Tibial nerve (tissue), 4 donors: Measurements from ENCODE around the gene RGL3. TPM values are rescaled to one million over a fixed set of nuclear protein-coding genes. Genes with fewer than 3 reads are reported as not detected.
A peak's percentile ranks its signal among the peaks of the same experiment; 100 is the strongest.

ENCODE experiments used
- DNase-seq, 2 donors: peaks; one replicate each; pipeline ENCODE4 v3.0.0-alpha.2; 2019; ENCODE audit warnings: low spot score in 2 of 2
- H3K27ac ChIP-seq, 4 donors: fragments of 200-600 bp; sonication (generic) in 3 of 4; one replicate each; pipeline ENCODE4 v1.5.1; 2017 to 2019; ENCODE audit warnings: mild to moderate bottlenecking in 1 of 4
- H3K27me3 ChIP-seq, 2 donors: fragments of 200-600 bp; sonication (generic) in 1 of 2; one replicate each; pipeline versions ENCODE4 v1.5.1 to v1.6.0; 2017 to 2019
- H3K36me3 ChIP-seq, 3 donors: fragments of 200-600 bp; sonication (generic); one replicate each; pipeline ENCODE4 v1.5.1; 2018 to 2019
- H3K4me1 ChIP-seq, 4 donors: fragments of 200-600 bp; sonication (generic) in 3 of 4; one replicate each; pipeline ENCODE4 v1.5.1; 2017 to 2019
- H3K4me3 ChIP-seq, 4 donors: fragments of 200-600 bp; sonication (generic) in 3 of 4; one replicate each; pipeline ENCODE4 v1.5.1; 2017 to 2019; ENCODE audit warnings: mild to moderate bottlenecking in 1 of 4, moderate library complexity in 1 of 4
- H3K9me3 ChIP-seq, 4 donors: fragments of 200-600 bp; sonication (generic) in 3 of 4; one replicate each; pipeline ENCODE4 v1.5.1; 2017 to 2019
- EP300 ChIP-seq, 2 donors: sonication (generic); formaldehyde crosslinking; IDR thresholded peaks; one replicate each; pipeline ENCODE4 v1.6.1; 2017; ENCODE audit warnings: antibody characterized with exemption in 2 of 2, mild to moderate bottlenecking in 1 of 2
- POLR2A ChIP-seq, 2 donors: fragments of 450-650 bp; IDR thresholded peaks; one replicate each; pipeline ENCODE4 v1.6.1; 2017; ENCODE audit warnings: antibody characterized with exemption in 2 of 2, mild to moderate bottlenecking in 2 of 2, moderate library complexity in 2 of 2
- WGBS, 2 donors: methylation state at CpG; one replicate each; pipeline ENCODE4 v1.1.5; 2018; 5-methylcytosine and 5-hydroxymethylcytosine counted together
- total RNA-seq, 4 donors: library from RNA; depleted of rRNA; stranded (reverse); fragments of >200 nt; gene quantifications; one replicate each; pipeline ENCODE4 v1.1.0, GENCODE V29; 2016
- TF ChIP-seq, protein P1 (sequence below), 5 experiments: fragments of 200-600 bp in 3 of 5; fragments of 450-650 bp in 2 of 5; sonication (generic) in 3 of 5; IDR thresholded peaks; one replicate each; pipeline ENCODE4 v1.5.1; 2016 to 2019; ENCODE audit warnings: antibody characterized with exemption in 5 of 5, mild to moderate bottlenecking in 3 of 5, moderate library complexity in 2 of 5

The RGL3 gene
- total RNA-seq, 4 donors from 2014 or later, result 5.7 to 17.9 (median 11.0) TPM

DNA sequence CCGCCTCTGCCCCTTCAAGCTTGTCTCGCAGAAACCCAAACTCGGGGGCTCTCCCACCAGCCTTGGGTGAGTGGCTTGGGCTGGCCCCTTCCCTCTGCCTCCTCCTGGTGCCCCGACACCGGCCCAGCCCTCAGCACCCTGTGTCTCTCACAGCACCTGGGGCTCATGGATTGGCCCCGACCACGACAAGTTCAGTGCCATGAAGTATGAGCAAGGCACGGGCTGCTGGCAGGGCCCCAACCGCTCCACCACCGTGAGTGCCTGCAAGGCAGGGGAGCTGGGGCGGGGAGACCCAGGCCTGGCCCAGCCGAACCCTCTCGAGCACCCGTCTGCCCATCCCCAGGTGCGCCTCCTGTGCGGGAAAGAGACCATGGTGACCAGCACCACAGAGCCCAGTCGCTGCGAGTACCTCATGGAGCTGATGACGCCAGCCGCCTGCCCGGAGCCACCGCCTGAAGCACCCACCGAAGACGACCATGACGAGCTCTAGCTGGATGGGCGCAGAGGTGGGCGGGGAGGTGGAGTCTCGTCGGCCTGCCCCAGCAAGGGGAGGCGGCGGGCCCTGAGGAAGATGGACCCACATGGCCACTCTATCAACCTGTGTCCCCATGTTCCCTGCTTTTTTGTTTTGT is 29.9 kb upstream of the RGL3 start:
- H3K27me3 ChIP-seq, result peaks cover 0 to 17% of the 10 kb centered on the region in 2 donors
- TF ChIP-seq, protein P1, sequence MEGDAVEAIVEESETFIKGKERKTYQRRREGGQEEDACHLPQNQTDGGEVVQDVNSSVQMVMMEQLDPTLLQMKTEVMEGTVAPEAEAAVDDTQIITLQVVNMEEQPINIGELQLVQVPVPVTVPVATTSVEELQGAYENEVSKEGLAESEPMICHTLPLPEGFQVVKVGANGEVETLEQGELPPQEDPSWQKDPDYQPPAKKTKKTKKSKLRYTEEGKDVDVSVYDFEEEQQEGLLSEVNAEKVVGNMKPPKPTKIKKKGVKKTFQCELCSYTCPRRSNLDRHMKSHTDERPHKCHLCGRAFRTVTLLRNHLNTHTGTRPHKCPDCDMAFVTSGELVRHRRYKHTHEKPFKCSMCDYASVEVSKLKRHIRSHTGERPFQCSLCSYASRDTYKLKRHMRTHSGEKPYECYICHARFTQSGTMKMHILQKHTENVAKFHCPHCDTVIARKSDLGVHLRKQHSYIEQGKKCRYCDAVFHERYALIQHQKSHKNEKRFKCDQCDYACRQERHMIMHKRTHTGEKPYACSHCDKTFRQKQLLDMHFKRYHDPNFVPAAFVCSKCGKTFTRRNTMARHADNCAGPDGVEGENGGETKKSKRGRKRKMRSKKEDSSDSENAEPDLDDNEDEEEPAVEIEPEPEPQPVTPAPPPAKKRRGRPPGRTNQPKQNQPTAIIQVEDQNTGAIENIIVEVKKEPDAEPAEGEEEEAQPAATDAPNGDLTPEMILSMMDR (IDR thresholded peaks at IDR 0.05), result no peak
- TF ChIP-seq EP300 (IDR thresholded peaks at IDR 0.05), result no peak
- no peak for TF ChIP-seq POLR2A (IDR thresholded peaks at IDR 0.05)
- H3K4me1 ChIP-seq, result peaks cover 0 to 16% (median 2%) of the 10 kb centered on the region in 4 donors
- DNase-seq, result no peak
- WGBS, 2 donors, result 93% methylated on average over 27 of the region's 31 CpGs
- no peak overlapping the region for H3K4me3 ChIP-seq
- H3K36me3 ChIP-seq, result peaks cover 0 to 71% (median 13%) of the 10 kb centered on the region in 3 donors
- no peaks in the 10 kb centered on the region for H3K9me3 ChIP-seq
- no peak overlapping the region for H3K27ac ChIP-seq

GRCh38 chr19:11448410-11448809 is 29.3 kb upstream of the RGL3 start:
- WGBS, 2 donors, result 86 to 94% methylated on average over 5 to 9 of the region's 13 CpGs
- Histone ChIP-seq H3K27me3 (peaks cover 0 to 14% of the 10 kb centered on the region in 2 donors), H3K36me3 (peaks cover 0 to 77% (median 13%) of the 10 kb centered on the region in 3 donors), H3K27ac (no peak overlapping the region), H3K9me3 (no peaks in the 10 kb centered on the region), H3K4me3 (no peak overlapping the region), H3K4me1 (peaks cover 0 to 16% (median 2%) of the 10 kb centered on the region in 4 donors)
- DNase-seq, result no peak
- TF ChIP-seq, protein P1 (IDR thresholded peaks at IDR 0.05), result no peak
- TF ChIP-seq EP300 (IDR thresholded peaks at IDR 0.05) (no peak), POLR2A (IDR thresholded peaks at IDR 0.05) (no peak)

- 78 to 81% methylated on average over 29 to 33 of the region's 35 CpGs for WGBS, 2 donors
- Histone ChIP-seq H3K36me3 (peaks cover 0 to 85% (median 13%) of the 10 kb centered on the region in 3 donors), H3K4me3 (no peak overlapping the region), H3K27me3 (peaks cover 0 to 7% of the 10 kb centered on the region in 2 donors), H3K27ac (no peak overlapping the region), H3K9me3 (no peaks in the 10 kb centered on the region), H3K4me1 (peaks cover 0 to 12% (median 2%) of the 10 kb centered on the region in 4 donors)
- no peak for DNase-seq
- no peak for TF ChIP-seq POLR2A (IDR thresholded peaks at IDR 0.05)
- TF ChIP-seq EP300 (IDR thresholded peaks at IDR 0.05), result no peak
- TF ChIP-seq, protein P1 (IDR thresholded peaks at IDR 0.05), result no peak
These were observed 28.5 kb upstream of the RGL3 start for GRCh38 chr19:11447347-11448262.

GRCh38 chr19:11446652-11447301 is 27.7 kb upstream of the RGL3 start:
- WGBS, 2 donors, result 54 to 57% methylated on average over 17 to 21 of the region's 23 CpGs
- peak in 1 of 2 donors; percentile 49 for DNase-seq
- H3K27ac ChIP-seq, result no peak overlapping the region
- peaks cover 0 to 4% (median 2%) of the 10 kb centered on the region in 4 donors for H3K4me1 ChIP-seq
- no peak overlapping the region for H3K4me3 ChIP-seq
- peaks cover 0 to 4% of the 10 kb centered on the region in 2 donors for H3K27me3 ChIP-seq
- H3K9me3 ChIP-seq, result no peaks in the 10 kb centered on the region
- TF ChIP-seq, protein P1 (IDR thresholded peaks at IDR 0.05), result peak; percentile 50 to 84 (median 59)
- no peak for TF ChIP-seq POLR2A (IDR thresholded peaks at IDR 0.05)
- peaks cover 0 to 93% (median 13%) of the 10 kb centered on the region in 3 donors for H3K36me3 ChIP-seq
